Fibroblast of skin of right biceps (primary cell): ENCODE results near the gene CHST9.

Experiments
- DNase-seq: peaks from one replicate; pipeline ENCODE4 v3.0.0-alpha.2; 2013

CHST9 gene

DNA sequence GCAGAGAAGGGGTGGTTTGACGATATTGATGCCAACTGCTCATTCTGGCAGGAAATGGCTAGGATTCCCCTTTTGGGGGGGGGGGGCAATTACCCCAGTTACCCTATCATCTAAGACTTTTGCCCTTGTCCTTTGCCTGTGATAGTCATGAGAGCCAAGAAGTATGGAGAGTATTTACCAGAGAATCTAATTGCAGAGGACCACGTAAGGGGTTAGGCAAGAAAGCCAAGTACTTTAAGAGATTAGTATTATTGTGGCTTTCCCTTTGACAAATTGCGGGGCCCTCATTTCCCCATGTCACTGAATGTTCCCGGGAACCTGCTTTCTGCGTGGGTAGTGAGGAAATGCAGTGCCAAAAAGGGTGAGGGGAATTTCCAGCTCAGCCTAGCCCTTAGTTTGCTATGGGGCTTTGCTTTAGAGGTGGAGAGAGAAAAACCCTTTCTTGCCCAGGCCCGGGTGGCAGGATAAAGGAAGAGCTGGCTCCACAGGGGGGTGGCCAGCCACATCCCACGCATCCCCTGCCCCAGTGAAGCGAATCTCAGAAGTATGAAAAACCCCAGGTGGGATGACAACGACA is 321.1 kb downstream of the CHST9 start:
- DNase-seq: no peak

DNA sequence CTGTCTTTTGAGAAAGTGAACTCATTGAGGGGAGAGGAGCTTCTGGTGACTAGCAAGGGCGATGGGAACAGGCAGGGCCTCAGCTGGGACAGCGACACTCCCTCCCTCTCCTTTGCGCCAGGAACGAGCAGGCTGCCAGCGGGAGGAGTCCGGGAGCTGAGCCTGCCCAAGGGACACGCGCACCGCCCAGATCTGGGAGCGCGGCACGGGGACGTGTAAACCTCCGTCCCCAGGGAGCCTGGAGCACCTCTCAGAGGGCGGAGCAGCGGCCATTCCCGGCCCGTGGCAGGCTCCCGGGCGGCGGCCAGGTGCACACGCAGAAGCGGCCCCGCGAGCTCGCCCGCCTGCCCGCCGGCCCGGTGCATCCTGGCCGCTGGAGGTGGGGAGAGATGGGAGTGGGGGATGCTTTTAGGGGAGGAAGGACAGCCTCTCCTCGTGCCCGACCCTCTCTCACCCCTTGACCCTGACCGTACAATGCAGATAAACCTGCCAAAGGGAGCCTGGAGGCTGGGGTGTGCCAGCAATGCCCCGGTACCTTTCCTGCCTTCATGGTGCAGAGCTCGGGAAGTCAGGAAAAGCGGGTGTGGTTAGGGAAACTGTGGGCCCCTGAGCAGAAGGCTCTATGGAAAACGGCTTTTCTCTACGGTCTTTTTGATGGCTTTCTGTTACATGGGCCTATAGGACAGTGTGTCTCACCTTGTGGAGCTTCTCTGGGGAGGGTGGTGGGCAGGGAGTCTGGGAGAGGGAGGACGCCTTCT is 321.8 kb downstream of the CHST9 start:
- no peak for DNase-seq

DNA sequence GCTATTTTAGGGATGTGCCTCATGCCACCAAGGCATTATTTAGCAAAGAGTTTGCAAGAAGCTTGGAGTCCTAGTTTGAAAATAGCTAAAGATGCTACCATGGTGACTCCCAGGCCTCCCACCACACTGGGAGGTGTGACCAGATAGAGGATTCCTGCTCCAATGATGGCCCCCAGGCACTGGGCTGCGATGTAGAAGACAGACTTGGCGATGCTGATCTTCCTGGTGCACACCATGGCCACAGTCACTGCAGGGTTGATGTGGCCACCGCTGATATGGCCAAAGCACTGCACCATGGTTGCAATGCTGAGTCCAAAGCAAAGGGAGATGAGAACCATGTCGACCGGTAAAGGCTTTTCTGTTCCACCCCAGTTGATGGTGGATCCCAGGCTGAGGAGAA is 323.0 kb downstream of the CHST9 start:
- no peak for DNase-seq
